SK-N-SH treated with all-trans-retinoic acid at 6 μM for 48 hours (cell line): ENCODE results near the gene IPP.
"Not testable (repeated sequence)": the region's sequence is repeated elsewhere in the genome, so short reads cannot be mapped to it uniquely, and the experiment has no call there.

Source experiments
- RARB ChIP-seq: fragments of 250-450 bp; sonication (Bioruptor Pico); IDR thresholded peaks from 2 replicates; pipeline ENCODE4 v1.8.0; 2021; ENCODE audit warnings: mild to moderate bottlenecking, moderate library complexity
- TCF4 ChIP-seq: fragments of 250-450 bp; sonication (Bioruptor Pico); IDR thresholded peaks from 2 replicates; pipeline ENCODE4 v1.8.0; 2021; ENCODE audit warnings: mild to moderate bottlenecking, moderate library complexity, borderline replicate concordance
- TOX ChIP-seq: fragments of 250-450 bp; sonication (Bioruptor Pico); IDR thresholded peaks from 2 replicates; pipeline ENCODE4 v1.8.0; 2021; ENCODE audit warnings: mild to moderate bottlenecking, moderate library complexity, borderline replicate concordance

DNA sequence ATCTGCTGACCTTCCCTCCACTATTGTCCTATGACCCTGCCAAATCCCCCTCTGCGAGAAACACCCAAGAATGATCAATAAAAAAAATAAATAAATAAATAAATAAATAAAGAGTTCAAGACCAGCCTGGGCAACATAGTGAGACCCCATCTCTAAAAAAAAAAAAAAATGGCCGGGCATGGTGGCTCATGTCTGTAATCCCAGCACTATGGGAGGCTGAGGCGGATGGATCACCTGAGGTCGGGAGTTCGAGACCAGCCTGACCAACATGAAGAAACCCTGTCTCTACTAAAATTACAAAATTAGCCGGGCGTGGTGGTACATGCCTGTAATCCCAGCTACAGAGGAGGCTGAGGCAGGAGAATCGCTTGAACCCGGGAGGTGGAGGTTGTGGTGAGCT, 24.4 kb downstream of the IPP start:
- not testable (repeated sequence) for TF ChIP-seq TCF4, RARB, TOX (CRISPR knock-in tag)
